ENCODE results near the gene DDX54. TPM values are rescaled to one million over a fixed set of nuclear protein-coding genes. Genes with fewer than 3 reads are reported as not detected.

Gene DDX54
- polyA plus RNA-seq, 3 donors = 7.9 to 32.2 (median 13.6) TPM

GRCh38 chr12:113112043-113112899, 73.0 kb downstream of the DDX54 start:
- Histone ChIP-seq H3K27me3 (ENCODE audit: control insufficient read depth in 2 of 2, insufficient read depth in 2 of 2, low read length in 2 of 2) (no peaks in the 10 kb centered on the region), H3K79me2 (ENCODE audit: insufficient read depth, low read length) (no peaks in the 10 kb centered on the region), H3K4me1 (ENCODE audit: control insufficient read depth in 1 of 2, insufficient read depth in 2 of 2, low read length in 2 of 2) (no peaks in the 10 kb centered on the region), H3K9me3 (replicated peaks in 1 of 2; ENCODE audit: control insufficient read depth in 1 of 2, insufficient read depth in 1 of 2, low read length in 2 of 2) (no peaks in the 10 kb centered on the region), H3K27ac (ENCODE audit: low read depth in 1 of 2, low read length in 2 of 2) (no peak overlapping the region), H3K4me3 (replicated peaks in 1 of 3; ENCODE audit: low read depth in 2 of 3, low read length in 3 of 3) (no peak overlapping the region), H3K36me3 (replicated peaks in 1 of 2; ENCODE audit: control insufficient read depth in 1 of 2, insufficient read depth in 2 of 2, low read length in 2 of 2) (no peaks in the 10 kb centered on the region), H2AFZ (ENCODE audit: insufficient read depth, low read depth, low read length, poor library complexity, severe bottlenecking) (no peak overlapping the region), H4K20me1 (ENCODE audit: insufficient read depth, low read length) (no peaks in the 10 kb centered on the region), H3K9ac (ENCODE audit: insufficient read depth, low read length, poor library complexity, severe bottlenecking) (no peak overlapping the region), H3K4me2 (replicated peaks; ENCODE audit: extremely low read depth, low read length, poor library complexity, severe bottlenecking) (no peak overlapping the region)
- Mint-ChIP-seq H3K9me3 (peaks cover 0 to 2% (median 0%) of the 10 kb centered on the region in 7 donors), H3K4me1 (no peaks in the 10 kb centered on the region), H3K27ac (no peak overlapping the region), H3K27me3 (ENCODE audit: low read depth in 3 of 3) (peaks cover 1 to 12% (median 9%) of the 10 kb centered on the region in 3 donors), H3K36me3 (no peaks in the 10 kb centered on the region), H3K4me3 (peak overlapping the region in 1 of 2 donors; percentile 16)
- TF ChIP-seq, protein P1, sequence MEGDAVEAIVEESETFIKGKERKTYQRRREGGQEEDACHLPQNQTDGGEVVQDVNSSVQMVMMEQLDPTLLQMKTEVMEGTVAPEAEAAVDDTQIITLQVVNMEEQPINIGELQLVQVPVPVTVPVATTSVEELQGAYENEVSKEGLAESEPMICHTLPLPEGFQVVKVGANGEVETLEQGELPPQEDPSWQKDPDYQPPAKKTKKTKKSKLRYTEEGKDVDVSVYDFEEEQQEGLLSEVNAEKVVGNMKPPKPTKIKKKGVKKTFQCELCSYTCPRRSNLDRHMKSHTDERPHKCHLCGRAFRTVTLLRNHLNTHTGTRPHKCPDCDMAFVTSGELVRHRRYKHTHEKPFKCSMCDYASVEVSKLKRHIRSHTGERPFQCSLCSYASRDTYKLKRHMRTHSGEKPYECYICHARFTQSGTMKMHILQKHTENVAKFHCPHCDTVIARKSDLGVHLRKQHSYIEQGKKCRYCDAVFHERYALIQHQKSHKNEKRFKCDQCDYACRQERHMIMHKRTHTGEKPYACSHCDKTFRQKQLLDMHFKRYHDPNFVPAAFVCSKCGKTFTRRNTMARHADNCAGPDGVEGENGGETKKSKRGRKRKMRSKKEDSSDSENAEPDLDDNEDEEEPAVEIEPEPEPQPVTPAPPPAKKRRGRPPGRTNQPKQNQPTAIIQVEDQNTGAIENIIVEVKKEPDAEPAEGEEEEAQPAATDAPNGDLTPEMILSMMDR (IDR thresholded peaks at IDR 0.05) = no peak
- 87% methylated on average over 36 of the region's 39 CpGs for WGBS (ENCODE audit: insufficient coverage)
- no peak for DNase-seq
- intact Hi-C loops (cut with micrococcal nuclease) = no loop called here

DNA sequence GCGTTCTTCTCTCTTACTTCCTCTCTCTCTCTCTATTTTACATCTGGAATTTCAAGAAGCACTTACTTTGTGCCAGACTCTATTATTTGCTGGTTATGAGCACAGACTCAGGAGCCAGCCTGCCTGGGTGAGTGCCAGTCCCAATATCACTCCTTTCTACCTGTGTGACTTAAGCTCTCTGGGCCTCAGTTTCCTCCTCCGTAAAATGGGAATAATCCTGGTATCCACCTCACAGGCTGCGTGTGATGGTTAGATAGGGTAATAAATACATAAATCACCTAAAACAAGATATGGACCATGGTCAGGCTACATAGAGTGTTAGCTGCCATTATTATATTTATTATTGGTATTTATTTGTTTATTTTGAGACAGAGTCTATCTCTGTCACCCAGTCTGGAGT, 74.0 kb downstream of the DDX54 start:
- Histone ChIP-seq H3K27me3 (ENCODE audit: control insufficient read depth in 2 of 2, insufficient read depth in 2 of 2, low read length in 2 of 2) (no peaks in the 10 kb centered on the region), H2AFZ (ENCODE audit: insufficient read depth, low read depth, low read length, poor library complexity, severe bottlenecking) (no peak overlapping the region), H3K4me2 (replicated peaks; ENCODE audit: extremely low read depth, low read length, poor library complexity, severe bottlenecking) (no peak overlapping the region), H3K79me2 (ENCODE audit: insufficient read depth, low read length) (no peaks in the 10 kb centered on the region), H4K20me1 (ENCODE audit: insufficient read depth, low read length) (no peaks in the 10 kb centered on the region), H3K36me3 (replicated peaks in 1 of 2; ENCODE audit: control insufficient read depth in 1 of 2, insufficient read depth in 2 of 2, low read length in 2 of 2) (no peaks in the 10 kb centered on the region), H3K4me3 (replicated peaks in 1 of 3; ENCODE audit: low read depth in 2 of 3, low read length in 3 of 3) (no peak overlapping the region), H3K27ac (ENCODE audit: low read depth in 1 of 2, low read length in 2 of 2) (no peak overlapping the region), H3K9me3 (replicated peaks in 1 of 2; ENCODE audit: control insufficient read depth in 1 of 2, insufficient read depth in 1 of 2, low read length in 2 of 2) (no peaks in the 10 kb centered on the region), H3K9ac (ENCODE audit: insufficient read depth, low read length, poor library complexity, severe bottlenecking) (no peak overlapping the region), H3K4me1 (ENCODE audit: control insufficient read depth in 1 of 2, insufficient read depth in 2 of 2, low read length in 2 of 2) (no peaks in the 10 kb centered on the region)
- intact Hi-C loops (cut with micrococcal nuclease) = no loop called here
- Mint-ChIP-seq H3K27ac (no peak overlapping the region), H3K9me3 (peaks cover 0 to 5% (median 0%) of the 10 kb centered on the region in 7 donors), H3K36me3 (no peaks in the 10 kb centered on the region), H3K27me3 (ENCODE audit: low read depth in 3 of 3) (peaks cover 1 to 12% (median 9%) of the 10 kb centered on the region in 3 donors), H3K4me1 (no peaks in the 10 kb centered on the region), H3K4me3 (no peak overlapping the region)
- DNase-seq = no peak
- 100% methylated on average over 1 of the region's 3 CpGs for WGBS (ENCODE audit: insufficient coverage)
- TF ChIP-seq, protein P1 (IDR thresholded peaks at IDR 0.05) = no peak
